Fibroblast of mammary gland (primary cell): ENCODE measurements around the gene GLYATL1.
A peak's percentile ranks its signal among the peaks of the same experiment; 100 is the strongest.

Source experiments
- DNase-seq: peaks from one replicate; pipeline ENCODE4 v3.0.0-alpha.2; 2010; ENCODE audit warnings: low read depth
- H3K4me3 ChIP-seq: 2 replicates; pipeline ENCODE4 v1.5.1; 2011; ENCODE audit warnings: low read depth, mild to moderate bottlenecking, low read length, moderate library complexity; ENCODE audit not compliant: control insufficient read depth
- TF ChIP-seq, protein P1 (sequence below): conservative IDR thresholded peaks from 2 replicates; pipeline ENCODE4 v1.5.1; 2011; ENCODE audit warnings: low read depth, low read length, inconsistent platforms; ENCODE audit not compliant: control insufficient read depth, insufficient read depth

GLYATL1 gene

DNA sequence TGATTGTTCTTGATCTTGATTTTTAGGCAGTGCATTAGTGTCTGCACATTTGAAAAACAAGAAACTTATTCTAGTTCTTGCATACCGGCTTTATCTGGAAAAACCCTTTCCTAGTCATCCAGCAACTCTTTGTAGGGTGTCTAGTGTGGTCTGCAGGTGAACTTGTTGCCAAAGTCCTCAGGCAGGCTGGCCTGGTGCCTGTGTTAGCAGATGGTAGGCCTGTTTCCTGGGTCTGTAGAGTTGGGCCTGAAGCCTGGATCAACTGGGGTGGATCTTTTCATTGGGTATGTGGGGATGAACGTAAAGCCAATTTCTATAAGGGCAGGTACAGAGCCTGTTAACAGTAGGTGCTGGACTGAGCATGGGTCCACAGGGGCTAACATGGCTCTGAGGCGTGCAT is 5.6 kb upstream of the GLYATL1 start:
- DNase-seq = no peak
- TF ChIP-seq, protein P1, sequence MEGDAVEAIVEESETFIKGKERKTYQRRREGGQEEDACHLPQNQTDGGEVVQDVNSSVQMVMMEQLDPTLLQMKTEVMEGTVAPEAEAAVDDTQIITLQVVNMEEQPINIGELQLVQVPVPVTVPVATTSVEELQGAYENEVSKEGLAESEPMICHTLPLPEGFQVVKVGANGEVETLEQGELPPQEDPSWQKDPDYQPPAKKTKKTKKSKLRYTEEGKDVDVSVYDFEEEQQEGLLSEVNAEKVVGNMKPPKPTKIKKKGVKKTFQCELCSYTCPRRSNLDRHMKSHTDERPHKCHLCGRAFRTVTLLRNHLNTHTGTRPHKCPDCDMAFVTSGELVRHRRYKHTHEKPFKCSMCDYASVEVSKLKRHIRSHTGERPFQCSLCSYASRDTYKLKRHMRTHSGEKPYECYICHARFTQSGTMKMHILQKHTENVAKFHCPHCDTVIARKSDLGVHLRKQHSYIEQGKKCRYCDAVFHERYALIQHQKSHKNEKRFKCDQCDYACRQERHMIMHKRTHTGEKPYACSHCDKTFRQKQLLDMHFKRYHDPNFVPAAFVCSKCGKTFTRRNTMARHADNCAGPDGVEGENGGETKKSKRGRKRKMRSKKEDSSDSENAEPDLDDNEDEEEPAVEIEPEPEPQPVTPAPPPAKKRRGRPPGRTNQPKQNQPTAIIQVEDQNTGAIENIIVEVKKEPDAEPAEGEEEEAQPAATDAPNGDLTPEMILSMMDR = no peak
- H3K4me3 ChIP-seq = no peak overlapping the region

DNA sequence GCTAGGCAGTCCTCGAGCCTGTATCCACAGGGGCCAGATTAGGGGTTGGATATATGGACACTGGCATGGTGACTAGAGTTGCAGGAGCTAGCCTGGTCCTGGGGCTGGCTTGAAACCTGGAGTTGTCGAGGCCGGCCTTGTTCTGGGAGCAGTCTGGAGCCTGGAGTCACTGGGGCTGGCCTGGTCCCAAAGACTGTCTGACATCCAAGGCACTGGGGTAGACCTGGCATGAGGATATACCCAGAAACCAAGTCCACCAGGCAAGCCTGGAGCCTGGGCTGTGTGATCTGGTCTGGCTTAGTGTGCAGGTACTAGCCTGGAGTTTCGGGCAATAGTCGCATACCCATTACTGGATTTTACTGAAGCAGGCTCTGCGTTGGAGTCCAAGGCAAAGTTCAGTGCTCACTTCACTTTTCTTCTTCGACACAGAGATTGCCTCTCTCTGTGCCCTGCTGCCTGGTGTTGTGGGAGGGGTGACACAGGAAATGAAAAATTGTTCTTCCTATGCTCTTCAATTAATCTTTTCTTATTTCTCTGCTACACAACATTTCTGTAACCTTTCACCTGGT is 4.3 kb upstream of the GLYATL1 start:
- TF ChIP-seq, protein P1 = no peak
- H3K4me3 ChIP-seq = no peak overlapping the region
- DNase-seq = no peak

DNA sequence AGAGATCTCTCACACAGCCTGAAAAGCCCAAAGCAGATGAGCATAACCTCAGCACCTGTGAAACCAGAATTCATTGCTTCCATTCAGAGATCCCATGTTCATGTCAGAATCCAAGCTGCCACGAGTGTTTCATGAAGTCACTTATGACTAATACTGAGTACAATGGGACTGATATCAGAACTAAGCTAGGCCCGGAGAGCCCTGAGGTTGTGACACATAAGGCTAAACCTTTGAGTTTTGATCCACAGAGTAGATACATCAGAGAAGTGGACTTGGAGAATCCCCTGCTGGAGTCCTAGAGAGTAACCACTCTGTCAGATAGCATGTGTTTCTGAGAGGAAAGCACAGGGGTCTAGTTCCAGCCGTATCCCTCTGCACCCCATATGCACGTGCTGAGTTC is 890 bp upstream of the GLYATL1 start:
- peak; percentile 3 for DNase-seq
- H3K4me3 ChIP-seq = no peak overlapping the region
- TF ChIP-seq, protein P1 = no peak

DNA sequence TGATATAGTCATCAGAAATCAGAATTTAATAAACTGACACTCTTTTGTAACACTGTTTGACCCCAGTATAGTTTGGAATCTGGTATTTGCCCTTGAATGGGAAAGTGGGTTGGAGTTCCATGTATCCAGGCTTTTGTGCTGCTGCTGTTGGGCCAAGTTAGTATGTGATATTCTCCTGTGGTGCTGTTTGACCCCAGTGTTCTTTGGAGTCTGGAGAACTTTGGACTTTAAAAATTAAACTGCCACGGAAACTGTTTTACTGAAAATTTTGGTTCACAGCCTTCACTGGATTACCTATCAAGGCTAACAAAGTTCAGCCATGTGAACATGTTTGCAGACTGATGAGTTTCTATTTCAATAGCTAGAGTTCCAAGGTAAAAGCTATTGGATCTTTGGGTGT is 740 bp downstream of the GLYATL1 start:
- DNase-seq = no peak
- TF ChIP-seq, protein P1 = no peak
- no peak overlapping the region for H3K4me3 ChIP-seq

DNA sequence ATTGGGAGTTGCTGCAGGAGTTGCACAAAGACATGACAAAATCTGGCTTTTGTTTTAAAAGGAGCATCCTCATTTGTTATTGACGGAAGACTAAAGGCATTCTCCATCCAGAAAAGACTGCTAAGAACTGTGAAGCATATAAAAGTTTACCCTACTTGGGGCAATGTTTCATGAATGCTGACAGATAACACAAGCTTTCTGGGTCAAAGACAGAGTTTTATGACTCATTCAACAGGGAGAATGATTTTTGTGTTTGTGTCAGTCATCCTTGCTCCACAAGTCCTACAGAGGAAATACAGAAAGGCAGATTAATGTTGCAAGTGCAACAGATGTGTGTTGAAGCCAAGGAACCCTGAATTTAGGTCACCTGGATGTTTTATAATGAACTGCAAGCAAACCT is 2.5 kb downstream of the GLYATL1 start:
- TF ChIP-seq, protein P1 = no peak
- DNase-seq = no peak
- H3K4me3 ChIP-seq = no peak overlapping the region

DNA sequence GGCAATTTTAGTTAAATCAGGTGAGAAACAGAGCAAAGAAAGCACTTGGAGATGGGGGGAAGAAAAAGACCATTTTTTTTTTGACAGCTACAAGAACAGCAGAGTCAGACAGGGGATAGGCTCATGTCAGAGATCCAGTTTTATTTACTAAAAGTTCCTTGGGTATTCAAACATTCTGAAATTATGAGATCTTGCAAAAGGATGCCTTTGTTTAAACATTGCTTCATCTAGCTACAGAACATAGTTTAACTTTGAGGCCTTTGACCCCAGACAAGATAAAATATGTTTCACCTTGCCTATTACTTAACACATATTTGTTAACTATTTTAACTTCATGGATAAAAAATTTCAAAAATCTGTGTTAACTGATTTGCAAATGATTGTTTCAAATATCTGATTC is 6.4 kb downstream of the GLYATL1 start:
- TF ChIP-seq, protein P1 = no peak
- no peak for DNase-seq
- no peak overlapping the region for H3K4me3 ChIP-seq

DNA sequence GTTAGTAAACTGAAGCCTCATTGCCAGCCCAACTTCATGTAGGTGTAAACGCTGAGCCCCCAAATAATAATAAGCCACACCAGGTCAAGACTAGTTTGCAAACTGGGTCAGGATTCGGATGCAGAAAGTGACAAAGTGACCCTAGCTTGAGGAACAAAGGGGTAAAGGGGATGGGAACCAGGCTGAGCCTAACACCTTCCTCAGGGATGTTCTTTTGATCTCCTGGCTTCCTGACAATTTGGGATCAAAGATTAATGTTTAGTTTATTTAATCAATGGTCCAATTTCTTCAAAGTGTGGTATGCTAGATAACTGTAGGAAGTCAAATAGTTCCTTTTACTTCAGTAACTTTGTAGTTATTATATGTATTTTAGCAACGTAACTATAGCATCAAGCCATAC is 9.9 kb downstream of the GLYATL1 start:
- no peak for DNase-seq
- TF ChIP-seq, protein P1 = no peak
- no peak overlapping the region for H3K4me3 ChIP-seq
